Stomach (tissue), 9 donors: ENCODE results near the gene CTBP1. TPM values are rescaled to one million over a fixed set of nuclear protein-coding genes. Genes with fewer than 3 reads are reported as not detected.

Experiments
- DNase-seq, 2 donors: peaks; one replicate each; pipeline versions ENCODE4 v3.0.0 to v3.0.0-alpha.2; 2013 to 2019
- H3K27ac ChIP-seq, 5 donors: fragments of 200-600 bp in 4 of 5; sonication (generic) in 4 of 5; one replicate each; pipeline ENCODE4 v1.5.1; 2013 to 2019; ENCODE audit warnings: mild to moderate bottlenecking in 1 of 5, moderate library complexity in 1 of 5
- H3K27me3 ChIP-seq, 3 donors: fragments of 200-600 bp; sonication (generic); one replicate each; pipeline ENCODE4 v1.5.1; 2017 to 2019; ENCODE audit warnings: mixed run types in 1 of 3
- H3K36me3 ChIP-seq, 4 donors: fragments of 200-600 bp; sonication (generic); 1 replicate in 3 of 4; 2 replicates in 1 of 4; pipeline ENCODE4 v1.5.1; 2016 to 2019
- H3K4me1 ChIP-seq, 4 donors: fragments of 200-600 bp; sonication (generic); one replicate each; pipeline ENCODE4 v1.5.1; 2016 to 2019
- H3K4me3 ChIP-seq, 4 donors: fragments of 200-600 bp; sonication (generic) in 3 of 4; one replicate each; pipeline ENCODE4 v1.5.1; 2016 to 2019; ENCODE audit warnings: mild to moderate bottlenecking in 1 of 4
- H3K9me3 ChIP-seq, 4 donors: fragments of 200-600 bp; sonication (generic); one replicate each; pipeline ENCODE4 v1.5.1; 2016 to 2019
- EP300 ChIP-seq: sonication (generic); formaldehyde crosslinking; IDR thresholded peaks from one replicate; pipeline ENCODE4 v1.6.1; 2017; ENCODE audit warnings: antibody characterized with exemption
- POLR2A ChIP-seq, 4 donors: fragments of 450-650 bp; IDR thresholded peaks; one replicate each; pipeline ENCODE4 v1.6.1; 2016; ENCODE audit warnings: antibody characterized with exemption in 4 of 4, control low read depth in 2 of 4, mild to moderate bottlenecking in 1 of 4, moderate library complexity in 1 of 4
- POLR2AphosphoS5 ChIP-seq, 3 donors: sonication (generic); formaldehyde crosslinking; IDR thresholded peaks; one replicate each; pipeline ENCODE4 v1.6.1; 2016; ENCODE audit warnings: antibody characterized with exemption in 3 of 3
- WGBS, 5 donors: extraction: QIAGEN DNeasy Blood & Tissue Kit in 3 of 5; methylation state at CpG; one replicate each; pipeline versions ENCODE4 v1.1.5 to v1.1.7; 2013 to 2018; 5-methylcytosine and 5-hydroxymethylcytosine counted together
- intact Hi-C: fragments of 100-400 bp; cut with DNase I; formaldehyde crosslinking; loops from one replicate; pipeline ENCODE4 v1.15.1; 2023; ENCODE audit warnings: low total_unique reads
- polyA plus RNA-seq, 3 donors: library from polyadenylated mRNA; stranded (reverse); fragments of 200-250 nt; gene quantifications; one replicate each; pipeline ENCODE4 v1.2.3, GENCODE V29; 2013
- total RNA-seq, 5 donors: library from RNA; depleted of rRNA; stranded (reverse); fragments of >200 nt; gene quantifications; one replicate each; pipeline versions ENCODE4 v1.1.0 to v1.2.3, GENCODE V29; 2014 to 2016
- TF ChIP-seq, protein P1 (sequence below), 7 experiments: fragments of 450-650 bp in 4 of 7; fragments of 200-600 bp in 3 of 7; sonication (generic) in 3 of 7; IDR thresholded peaks; one replicate each; pipeline ENCODE4 v1.5.1; 2016 to 2019; ENCODE audit warnings: antibody characterized with exemption in 7 of 7, control low read depth in 2 of 7, mild to moderate bottlenecking in 1 of 7
- donor health status: healthy with polysubstance abuse.
- donor health status: Bipolar disorder and iron deficiency.
- donor health status: healthy.

CTBP1 gene
- total and polyA plus RNA-seq, 8 donors = 72.7 to 415 (median 95.1) TPM

DNA sequence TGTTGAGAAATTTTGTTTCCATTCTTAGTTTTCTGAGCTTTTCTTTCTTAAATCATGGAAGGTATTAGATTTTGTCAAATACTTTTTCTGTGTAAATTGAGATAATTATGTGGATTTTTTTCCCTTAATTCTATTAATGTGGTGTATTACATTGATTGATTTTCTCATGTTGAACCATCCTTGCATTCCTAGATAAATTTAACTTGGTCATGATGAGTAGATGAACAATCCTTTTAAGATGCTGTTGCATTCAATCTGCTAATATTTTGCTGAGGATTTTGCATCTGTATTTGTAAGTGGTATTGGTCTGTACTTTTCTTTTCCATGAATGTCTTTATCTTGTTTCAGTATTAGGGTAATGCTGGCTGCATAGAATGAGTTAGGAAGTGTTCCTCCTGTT is 20.3 kb upstream of the CTBP1 start:
- Histone ChIP-seq H3K27me3 (no peaks in the 10 kb centered on the region), H3K36me3 (no peaks in the 10 kb centered on the region), H3K4me1 (no peaks in the 10 kb centered on the region), H3K4me3 (no peak overlapping the region), H3K9me3 (peaks cover 0 to 5% (median 0%) of the 10 kb centered on the region in 4 donors), H3K27ac (no peak overlapping the region)
- DNase-seq = no peak
- TF ChIP-seq POLR2AphosphoS5 (IDR thresholded peaks at IDR 0.05) = no peak
- TF ChIP-seq, protein P1, sequence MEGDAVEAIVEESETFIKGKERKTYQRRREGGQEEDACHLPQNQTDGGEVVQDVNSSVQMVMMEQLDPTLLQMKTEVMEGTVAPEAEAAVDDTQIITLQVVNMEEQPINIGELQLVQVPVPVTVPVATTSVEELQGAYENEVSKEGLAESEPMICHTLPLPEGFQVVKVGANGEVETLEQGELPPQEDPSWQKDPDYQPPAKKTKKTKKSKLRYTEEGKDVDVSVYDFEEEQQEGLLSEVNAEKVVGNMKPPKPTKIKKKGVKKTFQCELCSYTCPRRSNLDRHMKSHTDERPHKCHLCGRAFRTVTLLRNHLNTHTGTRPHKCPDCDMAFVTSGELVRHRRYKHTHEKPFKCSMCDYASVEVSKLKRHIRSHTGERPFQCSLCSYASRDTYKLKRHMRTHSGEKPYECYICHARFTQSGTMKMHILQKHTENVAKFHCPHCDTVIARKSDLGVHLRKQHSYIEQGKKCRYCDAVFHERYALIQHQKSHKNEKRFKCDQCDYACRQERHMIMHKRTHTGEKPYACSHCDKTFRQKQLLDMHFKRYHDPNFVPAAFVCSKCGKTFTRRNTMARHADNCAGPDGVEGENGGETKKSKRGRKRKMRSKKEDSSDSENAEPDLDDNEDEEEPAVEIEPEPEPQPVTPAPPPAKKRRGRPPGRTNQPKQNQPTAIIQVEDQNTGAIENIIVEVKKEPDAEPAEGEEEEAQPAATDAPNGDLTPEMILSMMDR (IDR thresholded peaks at IDR 0.05) = no peak
- intact Hi-C loops = loop anchor here (10.0 kb wide), 1 partner anchor 134 kb away; no protein-coding TSS in a partner anchor

DNA sequence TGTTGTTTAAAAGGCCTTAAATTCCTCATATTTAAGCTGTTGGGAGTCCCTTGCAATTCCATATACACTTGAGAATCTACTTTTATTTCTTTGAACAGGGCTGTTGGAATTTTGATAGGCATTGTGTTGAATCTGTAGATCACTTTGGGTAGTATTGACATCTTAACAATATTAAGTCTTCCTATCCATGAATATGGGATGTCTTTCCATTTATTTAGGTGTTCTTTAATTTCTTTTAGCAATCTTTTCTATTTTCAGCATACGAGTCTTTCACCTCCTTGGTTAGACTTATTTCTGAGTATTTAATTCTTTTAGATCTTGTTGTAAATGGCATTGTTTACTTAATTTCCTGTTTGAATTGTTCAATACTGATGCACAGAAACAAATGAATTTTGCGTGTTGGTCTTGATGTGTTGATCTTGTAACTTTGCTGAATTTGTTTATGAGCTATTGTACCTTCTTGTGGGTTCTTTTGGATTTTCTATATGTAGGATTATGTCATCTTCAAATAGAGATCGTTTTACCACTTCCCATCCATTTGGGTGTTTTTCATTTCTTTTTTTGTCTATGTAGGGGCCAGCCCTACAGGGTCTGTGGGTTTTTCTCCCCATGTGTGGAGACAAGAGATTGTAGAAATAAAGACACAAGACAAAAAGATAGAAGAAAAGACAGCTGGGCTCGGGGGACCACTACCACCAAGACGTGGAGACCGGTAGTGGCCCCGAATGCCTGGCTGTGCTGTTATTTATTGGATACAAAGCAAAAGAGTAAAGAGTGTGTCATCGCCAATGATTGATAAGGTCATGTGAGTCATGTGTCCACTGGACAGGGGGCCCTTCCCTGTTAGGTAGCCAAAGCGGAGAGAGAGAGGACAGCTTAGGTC is 18.2 kb upstream of the CTBP1 start:
- intact Hi-C loops = loop anchor here (10.0 kb wide), 1 partner anchor 132 kb away; no protein-coding TSS in a partner anchor
- Histone ChIP-seq H3K36me3 (no peaks in the 10 kb centered on the region), H3K4me1 (no peaks in the 10 kb centered on the region), H3K4me3 (peak overlapping the region in 1 of 4 donors; percentile 11), H3K9me3 (peaks cover 0 to 5% (median 0%) of the 10 kb centered on the region in 4 donors), H3K27ac (peak overlapping the region in 2 of 5 donors; percentile 27 to 57), H3K27me3 (no peaks in the 10 kb centered on the region)
- DNase-seq = no peak
- 77 to 88% (median 86%) methylated on average over 9 of the region's 9 CpGs for WGBS, 5 donors
- no peak for TF ChIP-seq POLR2AphosphoS5 (IDR thresholded peaks at IDR 0.05)
- TF ChIP-seq EP300 = no peak
- TF ChIP-seq, protein P1 (IDR thresholded peaks at IDR 0.05) = no peak
- no peak for TF ChIP-seq POLR2A (IDR thresholded peaks at IDR 0.05)

DNA sequence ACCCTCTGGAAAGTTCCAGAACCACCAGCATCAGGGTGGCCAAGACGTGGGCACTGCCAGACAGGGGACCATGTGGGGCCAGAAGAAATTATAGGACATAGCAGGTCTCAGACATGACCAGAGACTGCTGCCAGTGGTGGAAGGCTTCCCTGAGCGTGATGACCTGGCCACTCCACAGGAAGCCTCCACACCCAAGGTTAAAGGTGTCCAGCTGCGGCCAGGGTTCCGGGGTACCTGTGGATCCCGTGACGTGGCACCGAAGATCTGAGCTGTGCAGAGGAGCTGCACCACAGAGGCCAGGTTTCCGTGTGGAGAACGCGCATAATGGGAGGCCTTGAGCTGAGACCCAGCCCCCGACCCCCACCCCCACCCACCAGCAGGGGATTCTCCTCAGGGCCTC is 16.4 kb upstream of the CTBP1 start:
- intact Hi-C loops = loop anchor here (10.0 kb wide), 1 partner anchor 131 kb away; no protein-coding TSS in a partner anchor
- H3K27ac ChIP-seq = no peak overlapping the region

DNA sequence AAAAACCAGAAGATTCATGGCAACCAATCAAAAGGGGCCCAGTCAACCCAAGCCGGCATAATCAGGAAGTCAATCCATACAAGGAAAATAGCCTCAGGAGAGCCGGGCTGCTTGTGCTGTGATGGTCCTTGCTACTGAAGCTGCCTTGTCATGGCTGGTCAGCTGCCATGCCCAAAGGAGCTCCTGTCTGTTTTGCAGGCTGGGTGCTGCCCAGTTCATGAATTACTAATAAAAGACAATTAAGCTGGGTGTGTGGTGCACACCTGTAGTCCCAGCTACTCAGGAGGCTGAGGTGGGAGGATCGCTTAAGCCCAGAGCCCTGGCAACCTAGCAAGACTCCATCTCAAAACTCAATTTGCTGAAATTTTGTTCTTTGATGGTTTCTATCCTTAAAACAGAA is 16.0 kb upstream of the CTBP1 start:
- Histone ChIP-seq H3K27me3 (no peaks in the 10 kb centered on the region), H3K36me3 (no peaks in the 10 kb centered on the region), H3K4me1 (no peaks in the 10 kb centered on the region), H3K27ac (no peak overlapping the region), H3K4me3 (no peak overlapping the region), H3K9me3 (peaks cover 0 to 5% (median 0%) of the 10 kb centered on the region in 4 donors)
- TF ChIP-seq POLR2AphosphoS5 (IDR thresholded peaks at IDR 0.05) (no peak), EP300 (no peak), POLR2A (IDR thresholded peaks at IDR 0.05) (no peak)
- TF ChIP-seq, protein P1 (IDR thresholded peaks at IDR 0.05) = no peak
- DNase-seq = no peak
- intact Hi-C loops = loop anchor here (10.0 kb wide), 1 partner anchor 130 kb away; no protein-coding TSS in a partner anchor
- WGBS, 5 donors = 92 to 100% (median 96%) methylated on average over 3 of the region's 3 CpGs

More for the DNA sequence above, 16.4 kb upstream of the CTBP1 start:
- Histone ChIP-seq H3K27me3 (no peaks in the 10 kb centered on the region), H3K4me1 (no peaks in the 10 kb centered on the region), H3K9me3 (peaks cover 0 to 5% (median 0%) of the 10 kb centered on the region in 4 donors), H3K36me3 (no peaks in the 10 kb centered on the region), H3K4me3 (no peak overlapping the region)
- 92 to 96% (median 95%) methylated on average over 2 to 11 of the region's 11 CpGs for WGBS, 5 donors
- TF ChIP-seq EP300 (no peak), POLR2AphosphoS5 (IDR thresholded peaks at IDR 0.05) (no peak), POLR2A (IDR thresholded peaks at IDR 0.05) (no peak)
- TF ChIP-seq, protein P1 (IDR thresholded peaks at IDR 0.05) = no peak
- no peak for DNase-seq
